ENCODE data around the gene EPG5. TPM values are rescaled to one million over a fixed set of nuclear protein-coding genes. Genes with fewer than 3 reads are reported as not detected.

Gene EPG5
- total and polyA plus RNA-seq, 2 donors from 2014 or later: 4.8 to 32.5 TPM

GRCh38 chr18:45838302-45839070 is 128.6 kb downstream of the EPG5 start:
- Histone ChIP-seq H3K4me3 (ENCODE audit: low read length in 3 of 3) (peak overlapping the region in 1 of 3 donors; percentile 33), H3K27ac (ENCODE audit: low read depth in 2 of 2, low read length in 2 of 2) (no peak overlapping the region), H3K4me1 (ENCODE audit: control insufficient read depth in 2 of 3, insufficient read depth in 2 of 3, low read depth in 1 of 3, low read length in 3 of 3) (peaks cover 0 to 8% (median 5%) of the 10 kb centered on the region in 3 donors), H3K9me3 (ENCODE audit: control insufficient read depth in 2 of 3, insufficient read depth in 1 of 3, low read length in 3 of 3) (no peaks in the 10 kb centered on the region), H3K9ac (ENCODE audit: low read length in 3 of 3) (no peak overlapping the region), H3K27me3 (ENCODE audit: control insufficient read depth, insufficient read depth, low read length) (peaks cover 16% of the 10 kb centered on the region), H3K36me3 (ENCODE audit: control insufficient read depth in 2 of 3, insufficient read depth in 3 of 3, low read length in 3 of 3) (no peaks in the 10 kb centered on the region)
- FAIRE-seq: no peak
- DNase-seq: peak; percentile 42 to 80 (median 56)
- TF ChIP-seq CTCF (IDR thresholded peaks at IDR 0.05; ENCODE audit: borderline replicate concordance, extremely low read depth, insufficient read depth): no peak
- intact Hi-C loops (cut with DNase I): no loop called here

- FAIRE-seq: no peak
- H3K9ac ChIP-seq (ENCODE audit: low read length in 3 of 3): no peak overlapping the region
- intact Hi-C loops (cut with DNase I): no loop called here
Measured at GRCh38 chr18:45837283-45838070, 129.7 kb downstream of the EPG5 start.

More at GRCh38 chr18:45837283-45838070, 129.7 kb downstream of the EPG5 start:
- DNase-seq: peak; percentile 67 to 81 (median 76)
- peaks cover 16% of the 10 kb centered on the region for H3K27me3 ChIP-seq (ENCODE audit: control insufficient read depth, insufficient read depth, low read length)
- H3K9me3 ChIP-seq (ENCODE audit: control insufficient read depth in 2 of 3, insufficient read depth in 1 of 3, low read length in 3 of 3): no peaks in the 10 kb centered on the region
- H3K4me1 ChIP-seq (ENCODE audit: control insufficient read depth in 2 of 3, insufficient read depth in 2 of 3, low read depth in 1 of 3, low read length in 3 of 3): peaks cover 0 to 8% (median 5%) of the 10 kb centered on the region in 3 donors
- TF ChIP-seq CTCF (IDR thresholded peaks at IDR 0.05; ENCODE audit: borderline replicate concordance, extremely low read depth, insufficient read depth): peak; percentile 42
- no peaks in the 10 kb centered on the region for H3K36me3 ChIP-seq (ENCODE audit: control insufficient read depth in 2 of 3, insufficient read depth in 3 of 3, low read length in 3 of 3)
- H3K27ac ChIP-seq (ENCODE audit: low read depth in 2 of 2, low read length in 2 of 2): no peak overlapping the region
- H3K4me3 ChIP-seq (ENCODE audit: low read length in 3 of 3): peak overlapping the region in 1 of 3 donors; percentile 33

All from kidney (tissue), 14 donors.